Measurements from ENCODE around the gene MOGAT2. TPM values are rescaled to one million over a fixed set of nuclear protein-coding genes. Genes with fewer than 3 reads are reported as not detected.

MOGAT2 gene
- total and polyA plus RNA-seq, 2 of the 4 experiments (the other 2 are of a cell fraction), result not detected

DNA sequence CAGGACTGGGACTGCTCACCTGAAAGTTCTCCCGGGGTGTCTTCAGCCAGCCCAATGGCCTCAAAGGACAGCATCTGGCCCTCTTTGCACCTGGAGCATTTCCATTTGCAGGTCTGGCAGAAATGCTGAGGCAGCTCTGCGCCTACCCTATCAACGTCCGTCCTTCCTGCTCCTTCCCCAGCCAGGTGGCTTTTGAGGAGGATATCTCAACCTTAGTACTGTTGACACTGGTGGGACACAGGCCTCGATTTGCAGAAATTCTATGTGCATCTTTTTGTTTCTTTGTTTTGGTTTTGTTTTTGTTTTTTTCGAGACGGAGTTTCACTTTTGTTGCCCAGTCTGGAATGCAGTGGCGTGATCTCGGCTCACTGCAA, 5.0 kb downstream of the MOGAT2 start:
- in situ Hi-C loops (cut with MboI; ENCODE audit: low sequenced_read_pairs), result no loop called here

More for the DNA sequence above, 5.0 kb downstream of the MOGAT2 start:
- ATAC-seq (ENCODE audit: low read depth), result no peak
- Histone ChIP-seq H3K4ac (ENCODE audit: low read depth, low read length) (no peak overlapping the region), H3K14ac (replicated peaks; ENCODE audit: low read depth, low read length) (no peak overlapping the region), H3K4me1 (ENCODE audit: control insufficient read depth, insufficient read depth, low read length) (no peaks in the 10 kb centered on the region), H3K9me3 (ENCODE audit: control insufficient read depth, insufficient read depth, low read length) (no peaks in the 10 kb centered on the region), H3K27ac (ENCODE audit: insufficient read depth, low read length) (no peak overlapping the region), H2BK15ac (ENCODE audit: low read depth, low read length) (no peak overlapping the region), H3K79me1 (ENCODE audit: low read depth in 1 of 2, low read length in 2 of 2) (no peaks in the 10 kb centered on the region), H3K4me2 (ENCODE audit: low read depth, low read length) (no peak overlapping the region), H4K8ac (ENCODE audit: low read depth in 2 of 2, low read length in 2 of 2) (no peak overlapping the region), H2BK5ac (ENCODE audit: low read depth, low read length, poor library complexity, severe bottlenecking) (no peak overlapping the region), H2BK120ac (ENCODE audit: low read depth, low read length) (no peak overlapping the region), H4K5ac (ENCODE audit: low read depth, low read length) (no peak overlapping the region), H3K23ac (ENCODE audit: low read depth, low read length) (no peak overlapping the region), H2AK9ac (replicated peaks; ENCODE audit: low read depth, low read length, poor library complexity) (no peak overlapping the region), H3K9ac (ENCODE audit: low read depth, low read length) (no peak overlapping the region), H3K4me3 (ENCODE audit: insufficient read depth, low read depth, low read length) (no peak overlapping the region), H2BK20ac (ENCODE audit: low read depth, low read length) (no peak overlapping the region), H3K18ac (ENCODE audit: low read depth, low read length) (no peak overlapping the region), H3K36me3 (ENCODE audit: control insufficient read depth, insufficient read depth, low read length) (no peaks in the 10 kb centered on the region), H3K27me3 (ENCODE audit: control insufficient read depth, insufficient read depth, low read length) (peaks cover 35% of the 10 kb centered on the region), H2AK5ac (ENCODE audit: low read depth, low read length) (no peak overlapping the region), H3K9me1 (ENCODE audit: insufficient read depth, low read length) (no peaks in the 10 kb centered on the region), H3K56ac (ENCODE audit: extremely low read depth, insufficient read depth, low read length) (no peak overlapping the region), H4K20me1 (ENCODE audit: insufficient read depth, low read length) (no peaks in the 10 kb centered on the region; the same call in 1 of the 2 replicates), H2AFZ (replicated peaks; ENCODE audit: low read length, poor library complexity) (peak overlapping the region; percentile 58), H4K91ac (ENCODE audit: insufficient read depth, low read depth, low read length) (no peak overlapping the region)
- no TSS peak for BruUV-seq (replicated peaks)
- dilution Hi-C loops (cut with HindIII; ENCODE audit: low sequenced_read_pairs, unreplicated experiment) (no loop called here), intact Hi-C loops (cut with micrococcal nuclease) (loop anchor here (1.0 to 2.0 kb wide), 2 partner anchors 81 to 146 kb away; no protein-coding TSS in a partner anchor)
- ChIA-PET CTCF (no interaction called here), POLR2A (ENCODE audit: unreplicated experiment) (no interaction called here)
- WGBS, 2 experiments (ENCODE audit: extremely low coverage in 2 of 2, insufficient read length in 1 of 2), result no CpG with 5 or more reads among the region's 9 CpGs
- no peak for DNase-seq
- no peak for TF ChIP-seq MAZ (IDR thresholded peaks at IDR 0.05; ENCODE audit: borderline replicate concordance, low read depth, low read length)
- TF ChIP-seq, protein P1, sequence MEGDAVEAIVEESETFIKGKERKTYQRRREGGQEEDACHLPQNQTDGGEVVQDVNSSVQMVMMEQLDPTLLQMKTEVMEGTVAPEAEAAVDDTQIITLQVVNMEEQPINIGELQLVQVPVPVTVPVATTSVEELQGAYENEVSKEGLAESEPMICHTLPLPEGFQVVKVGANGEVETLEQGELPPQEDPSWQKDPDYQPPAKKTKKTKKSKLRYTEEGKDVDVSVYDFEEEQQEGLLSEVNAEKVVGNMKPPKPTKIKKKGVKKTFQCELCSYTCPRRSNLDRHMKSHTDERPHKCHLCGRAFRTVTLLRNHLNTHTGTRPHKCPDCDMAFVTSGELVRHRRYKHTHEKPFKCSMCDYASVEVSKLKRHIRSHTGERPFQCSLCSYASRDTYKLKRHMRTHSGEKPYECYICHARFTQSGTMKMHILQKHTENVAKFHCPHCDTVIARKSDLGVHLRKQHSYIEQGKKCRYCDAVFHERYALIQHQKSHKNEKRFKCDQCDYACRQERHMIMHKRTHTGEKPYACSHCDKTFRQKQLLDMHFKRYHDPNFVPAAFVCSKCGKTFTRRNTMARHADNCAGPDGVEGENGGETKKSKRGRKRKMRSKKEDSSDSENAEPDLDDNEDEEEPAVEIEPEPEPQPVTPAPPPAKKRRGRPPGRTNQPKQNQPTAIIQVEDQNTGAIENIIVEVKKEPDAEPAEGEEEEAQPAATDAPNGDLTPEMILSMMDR (conservative IDR thresholded peaks at IDR 0.05; ENCODE audit: low read depth, low read length), result no peak
- no peak for TF ChIP-seq BHLHE40 (IDR thresholded peaks at IDR 0.05; ENCODE audit: low read depth, low read length)
- TF ChIP-seq FOS (IDR thresholded peaks at IDR 0.05; ENCODE audit: low read depth, low read length), result no peak
- TF ChIP-seq CHD1 (IDR thresholded peaks at IDR 0.05; ENCODE audit: low read depth, low read length), result no peak
- no peak for TF ChIP-seq MAFK (IDR thresholded peaks at IDR 0.05; ENCODE audit: low read depth, low read length)
- TF ChIP-seq, protein P2, sequence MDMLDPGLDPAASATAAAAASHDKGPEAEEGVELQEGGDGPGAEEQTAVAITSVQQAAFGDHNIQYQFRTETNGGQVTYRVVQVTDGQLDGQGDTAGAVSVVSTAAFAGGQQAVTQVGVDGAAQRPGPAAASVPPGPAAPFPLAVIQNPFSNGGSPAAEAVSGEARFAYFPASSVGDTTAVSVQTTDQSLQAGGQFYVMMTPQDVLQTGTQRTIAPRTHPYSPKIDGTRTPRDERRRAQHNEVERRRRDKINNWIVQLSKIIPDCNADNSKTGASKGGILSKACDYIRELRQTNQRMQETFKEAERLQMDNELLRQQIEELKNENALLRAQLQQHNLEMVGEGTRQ (IDR thresholded peaks at IDR 0.05; ENCODE audit: low read depth, low read length), result no peak
- TF ChIP-seq, protein P3, sequence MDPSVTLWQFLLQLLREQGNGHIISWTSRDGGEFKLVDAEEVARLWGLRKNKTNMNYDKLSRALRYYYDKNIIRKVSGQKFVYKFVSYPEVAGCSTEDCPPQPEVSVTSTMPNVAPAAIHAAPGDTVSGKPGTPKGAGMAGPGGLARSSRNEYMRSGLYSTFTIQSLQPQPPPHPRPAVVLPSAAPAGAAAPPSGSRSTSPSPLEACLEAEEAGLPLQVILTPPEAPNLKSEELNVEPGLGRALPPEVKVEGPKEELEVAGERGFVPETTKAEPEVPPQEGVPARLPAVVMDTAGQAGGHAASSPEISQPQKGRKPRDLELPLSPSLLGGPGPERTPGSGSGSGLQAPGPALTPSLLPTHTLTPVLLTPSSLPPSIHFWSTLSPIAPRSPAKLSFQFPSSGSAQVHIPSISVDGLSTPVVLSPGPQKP (IDR thresholded peaks at IDR 0.05; ENCODE audit: borderline replicate concordance, low read depth, low read length), result no peak
- no peak for TF ChIP-seq RAD21 (IDR thresholded peaks at IDR 0.05; ENCODE audit: low read length)
- TF ChIP-seq MXI1 (IDR thresholded peaks at IDR 0.05; ENCODE audit: borderline replicate concordance, low read depth, low read length), result no peak
- no peak for TF ChIP-seq NFE2L2 (IDR thresholded peaks at IDR 0.05; ENCODE audit: low read depth, low read length)
- no peak for TF ChIP-seq RCOR1 (IDR thresholded peaks at IDR 0.05; ENCODE audit: insufficient replicate concordance, low read length)
- no peak for TF ChIP-seq POLR2A (IDR thresholded peaks at IDR 0.05; ENCODE audit: low read depth, low read length)
- TF ChIP-seq SMC3 (IDR thresholded peaks at IDR 0.05; ENCODE audit: low read depth, low read length), result no peak
